Measurements from ENCODE around the gene TFEB.

The TFEB gene

GRCh38 chr6:41653691-41654090, 81.7 kb downstream of the TFEB start:
- no peak overlapping the region for H3K27ac ChIP-seq
- H3K4me3 ChIP-seq = no peak overlapping the region
- no peak for DNase-seq (ENCODE audit: low spot score)
- TF ChIP-seq, protein P1, sequence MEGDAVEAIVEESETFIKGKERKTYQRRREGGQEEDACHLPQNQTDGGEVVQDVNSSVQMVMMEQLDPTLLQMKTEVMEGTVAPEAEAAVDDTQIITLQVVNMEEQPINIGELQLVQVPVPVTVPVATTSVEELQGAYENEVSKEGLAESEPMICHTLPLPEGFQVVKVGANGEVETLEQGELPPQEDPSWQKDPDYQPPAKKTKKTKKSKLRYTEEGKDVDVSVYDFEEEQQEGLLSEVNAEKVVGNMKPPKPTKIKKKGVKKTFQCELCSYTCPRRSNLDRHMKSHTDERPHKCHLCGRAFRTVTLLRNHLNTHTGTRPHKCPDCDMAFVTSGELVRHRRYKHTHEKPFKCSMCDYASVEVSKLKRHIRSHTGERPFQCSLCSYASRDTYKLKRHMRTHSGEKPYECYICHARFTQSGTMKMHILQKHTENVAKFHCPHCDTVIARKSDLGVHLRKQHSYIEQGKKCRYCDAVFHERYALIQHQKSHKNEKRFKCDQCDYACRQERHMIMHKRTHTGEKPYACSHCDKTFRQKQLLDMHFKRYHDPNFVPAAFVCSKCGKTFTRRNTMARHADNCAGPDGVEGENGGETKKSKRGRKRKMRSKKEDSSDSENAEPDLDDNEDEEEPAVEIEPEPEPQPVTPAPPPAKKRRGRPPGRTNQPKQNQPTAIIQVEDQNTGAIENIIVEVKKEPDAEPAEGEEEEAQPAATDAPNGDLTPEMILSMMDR (IDR thresholded peaks at IDR 0.05) = no peak

DNA sequence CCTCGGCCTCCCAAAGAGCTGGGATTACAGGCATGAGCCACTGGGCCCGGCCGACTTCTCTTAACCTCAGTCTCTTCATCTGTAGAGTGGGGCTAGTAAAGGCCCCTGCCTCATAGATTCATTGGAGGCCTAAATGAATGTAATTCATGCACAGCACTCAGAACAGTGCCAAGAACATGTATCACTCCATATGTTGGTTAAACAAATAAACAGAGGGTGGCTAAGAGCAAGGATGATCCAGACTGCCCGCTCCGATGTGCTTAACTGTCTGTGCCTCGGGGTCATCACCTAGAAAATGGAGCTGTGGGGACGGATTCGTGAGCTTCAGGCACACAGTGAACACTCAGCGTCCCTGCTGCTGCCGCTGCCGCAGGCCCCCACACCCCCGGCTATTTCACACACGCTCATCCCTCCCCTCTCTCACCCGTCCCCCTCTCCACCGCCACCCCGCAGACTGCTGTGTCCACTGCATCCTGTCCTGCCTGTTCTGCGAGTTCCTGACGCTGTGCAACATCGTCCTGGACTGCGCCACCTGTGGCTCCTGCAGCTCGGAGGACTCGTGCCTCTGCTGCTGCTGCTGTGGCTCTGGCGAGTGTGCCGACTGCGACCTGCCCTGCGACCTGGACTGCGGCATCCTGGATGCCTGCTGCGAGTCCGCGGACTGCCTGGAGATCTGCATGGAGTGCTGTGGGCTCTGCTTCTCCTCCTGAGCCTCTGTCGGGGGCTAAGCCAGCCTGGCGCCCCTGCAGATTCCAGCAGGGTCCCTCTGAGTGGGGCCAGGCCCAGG, 82.3 kb downstream of the TFEB start:
- TF ChIP-seq, protein P1 (IDR thresholded peaks at IDR 0.05) = no peak
- no peak overlapping the region for H3K27ac ChIP-seq
- no peak for DNase-seq (ENCODE audit: low spot score)
- no peak overlapping the region for H3K4me3 ChIP-seq

DNA sequence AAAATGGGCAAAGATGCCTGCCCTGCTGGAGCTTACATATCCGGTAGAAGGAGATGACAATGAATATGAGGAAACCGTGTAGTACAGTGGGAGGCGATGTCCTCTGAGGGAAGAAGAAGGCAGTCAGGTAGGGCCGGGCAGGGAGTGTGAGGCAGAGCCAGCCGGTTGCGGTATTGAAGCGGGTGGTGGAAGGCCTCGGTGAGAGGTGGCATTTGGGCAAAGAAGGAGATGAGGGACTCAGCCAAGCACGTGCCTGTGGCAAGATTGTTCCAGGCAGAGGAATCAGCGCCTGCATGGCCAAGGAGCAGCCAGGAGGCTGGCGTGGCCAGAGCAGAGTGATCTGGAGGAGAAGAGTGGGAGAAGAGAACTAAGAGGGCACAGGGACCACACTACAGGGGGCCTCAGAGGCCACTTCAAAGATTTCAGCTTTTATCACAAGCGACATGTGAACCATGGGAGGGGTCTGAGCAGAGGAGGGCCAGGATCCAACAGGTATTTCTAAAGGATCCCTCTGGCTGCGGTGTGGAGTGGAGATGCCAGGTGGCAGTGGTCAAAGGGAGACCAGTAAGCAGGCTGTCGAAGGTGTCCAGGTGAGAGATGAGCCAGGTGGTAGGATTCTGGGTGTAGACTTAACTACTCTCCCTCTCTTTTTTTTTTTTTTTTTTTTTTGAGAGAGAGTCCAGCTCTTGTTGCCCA, 83.3 kb downstream of the TFEB start:
- no peak for DNase-seq (ENCODE audit: low spot score)
- no peak overlapping the region for H3K27ac ChIP-seq
- H3K4me3 ChIP-seq = no peak overlapping the region
- TF ChIP-seq, protein P1 (IDR thresholded peaks at IDR 0.05) = no peak

GRCh38 chr6:41651246-41651961, 84.0 kb downstream of the TFEB start:
- no peak overlapping the region for H3K27ac ChIP-seq
- H3K4me3 ChIP-seq = no peak overlapping the region
- DNase-seq (ENCODE audit: low spot score) = no peak
- TF ChIP-seq, protein P1 (IDR thresholded peaks at IDR 0.05) = no peak

DNA sequence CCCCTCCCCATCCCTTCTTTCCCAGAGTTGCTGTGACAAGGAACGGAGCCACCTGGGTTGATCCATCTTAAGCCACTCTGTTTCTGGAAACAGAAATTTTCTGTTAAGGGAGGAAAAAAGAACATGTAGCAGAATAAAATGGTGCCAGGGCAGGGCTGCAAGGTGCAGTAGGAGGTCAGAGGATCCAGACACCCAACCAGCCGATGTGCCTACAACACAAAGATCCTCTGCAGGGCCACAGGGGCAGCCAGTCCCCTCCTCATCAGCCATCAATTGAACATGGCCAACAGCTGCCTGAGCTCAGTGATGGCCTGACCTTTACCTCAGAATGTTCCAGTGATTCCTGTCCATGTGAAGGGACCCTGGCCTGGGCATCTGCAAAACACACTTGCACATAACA, 85.3 kb downstream of the TFEB start:
- no peak for DNase-seq (ENCODE audit: low spot score)
- Histone ChIP-seq H3K27ac (no peak overlapping the region), H3K4me3 (no peak overlapping the region)
- TF ChIP-seq, protein P1 (IDR thresholded peaks at IDR 0.05) = no peak

DNA sequence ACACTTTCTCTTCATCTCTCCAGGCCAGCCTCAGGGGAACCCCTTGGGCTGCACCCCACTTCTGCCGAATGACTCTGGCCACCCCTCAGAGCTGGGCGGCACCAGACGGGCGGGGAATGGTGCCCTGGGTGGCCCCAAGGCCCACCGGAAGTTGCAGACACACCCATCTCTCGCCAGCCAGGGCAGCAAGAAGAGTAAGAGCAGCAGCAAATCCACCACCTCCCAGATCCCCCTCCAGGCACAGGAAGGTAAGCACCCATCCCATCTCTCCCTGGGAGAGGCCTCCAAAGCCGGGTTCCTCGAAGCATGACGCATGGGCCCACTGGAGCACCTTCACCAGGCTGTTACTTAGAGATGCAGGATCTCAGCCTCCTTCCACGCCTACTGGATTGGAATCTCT, 85.8 kb downstream of the TFEB start:
- Histone ChIP-seq H3K4me3 (no peak overlapping the region), H3K27ac (no peak overlapping the region)
- TF ChIP-seq, protein P1 (IDR thresholded peaks at IDR 0.05) = no peak
- DNase-seq (ENCODE audit: low spot score) = no peak

All from coronary artery (tissue), 2 donors.